ENCODE results near the gene GPC6.

The GPC6 gene

GRCh38 chr13:93368296-93368695, 141.7 kb downstream of the GPC6 start:
- no peaks in the 10 kb centered on the region for H3K36me3 ChIP-seq (ENCODE audit: insufficient read depth, low read length)
- H3K9ac ChIP-seq (ENCODE audit: low read depth, low read length), result no peak overlapping the region
- H3K4me1 ChIP-seq (ENCODE audit: insufficient read depth, low read length), result no peaks in the 10 kb centered on the region; the same call in 1 of the 2 replicates
- no peaks in the 10 kb centered on the region for H3K9me3 ChIP-seq (ENCODE audit: control insufficient read depth, insufficient read depth, low read length)

GRCh38 chr13:93368718-93369117, 142.1 kb downstream of the GPC6 start:
- Histone ChIP-seq H3K9me3 (ENCODE audit: control insufficient read depth, insufficient read depth, low read length) (no peaks in the 10 kb centered on the region), H3K9ac (ENCODE audit: low read depth, low read length) (no peak overlapping the region), H3K36me3 (ENCODE audit: insufficient read depth, low read length) (no peaks in the 10 kb centered on the region), H3K4me1 (ENCODE audit: insufficient read depth, low read length) (no peaks in the 10 kb centered on the region; the same call in 1 of the 2 replicates)

GRCh38 chr13:93372856-93373255, 146.2 kb downstream of the GPC6 start:
- no peaks in the 10 kb centered on the region for H3K36me3 ChIP-seq (ENCODE audit: insufficient read depth, low read length)
- no peaks in the 10 kb centered on the region for H3K9me3 ChIP-seq (ENCODE audit: control insufficient read depth, insufficient read depth, low read length)
- no peaks in the 10 kb centered on the region; the same call in 1 of the 2 replicates for H3K4me1 ChIP-seq (ENCODE audit: insufficient read depth, low read length)
- no peak overlapping the region for H3K9ac ChIP-seq (ENCODE audit: low read depth, low read length)

- Histone ChIP-seq H3K4me1 (ENCODE audit: insufficient read depth, low read length) (no peaks in the 10 kb centered on the region; the same call in 1 of the 2 replicates), H3K9ac (ENCODE audit: low read depth, low read length) (no peak overlapping the region), H3K9me3 (ENCODE audit: control insufficient read depth, insufficient read depth, low read length) (no peaks in the 10 kb centered on the region), H3K36me3 (ENCODE audit: insufficient read depth, low read length) (no peaks in the 10 kb centered on the region)
Observed at GRCh38 chr13:93375491-93375890, 148.9 kb downstream of the GPC6 start.

GRCh38 chr13:93377196-93377595, 150.6 kb downstream of the GPC6 start:
- no peaks in the 10 kb centered on the region for H3K36me3 ChIP-seq (ENCODE audit: insufficient read depth, low read length)
- H3K4me1 ChIP-seq (ENCODE audit: insufficient read depth, low read length), result no peaks in the 10 kb centered on the region; the same call in 1 of the 2 replicates
- H3K9ac ChIP-seq (ENCODE audit: low read depth, low read length), result no peak overlapping the region
- H3K9me3 ChIP-seq (ENCODE audit: control insufficient read depth, insufficient read depth, low read length), result no peaks in the 10 kb centered on the region

GRCh38 chr13:93378184-93378583, 151.6 kb downstream of the GPC6 start:
- Histone ChIP-seq H3K9me3 (ENCODE audit: control insufficient read depth, insufficient read depth, low read length) (no peaks in the 10 kb centered on the region), H3K9ac (ENCODE audit: low read depth, low read length) (no peak overlapping the region), H3K36me3 (ENCODE audit: insufficient read depth, low read length) (no peaks in the 10 kb centered on the region)

GRCh38 chr13:93386116-93386515, 159.5 kb downstream of the GPC6 start:
- H3K36me3 ChIP-seq (ENCODE audit: insufficient read depth, low read length), result no peaks in the 10 kb centered on the region
- no peaks in the 10 kb centered on the region for H3K4me1 ChIP-seq (ENCODE audit: insufficient read depth, low read length)
- no peaks in the 10 kb centered on the region for H3K9me3 ChIP-seq (ENCODE audit: control insufficient read depth, insufficient read depth, low read length)
- H3K9ac ChIP-seq (ENCODE audit: low read depth, low read length), result no peak overlapping the region

More at GRCh38 chr13:93378184-93378583, 151.6 kb downstream of the GPC6 start:
- no peaks in the 10 kb centered on the region for H3K4me1 ChIP-seq (ENCODE audit: insufficient read depth, low read length)

- H3K9ac ChIP-seq (ENCODE audit: low read depth, low read length), result no peak overlapping the region
- no peaks in the 10 kb centered on the region for H3K36me3 ChIP-seq (ENCODE audit: insufficient read depth, low read length)
- no peaks in the 10 kb centered on the region for H3K4me1 ChIP-seq (ENCODE audit: insufficient read depth, low read length)
- H3K9me3 ChIP-seq (ENCODE audit: control insufficient read depth, insufficient read depth, low read length), result no peaks in the 10 kb centered on the region
Observed at GRCh38 chr13:93388701-93389100, 162.1 kb downstream of the GPC6 start.

- Histone ChIP-seq H3K9me3 (ENCODE audit: control insufficient read depth, insufficient read depth, low read length) (no peaks in the 10 kb centered on the region), H3K9ac (ENCODE audit: low read depth, low read length) (no peak overlapping the region), H3K4me1 (ENCODE audit: insufficient read depth, low read length) (no peaks in the 10 kb centered on the region), H3K36me3 (ENCODE audit: insufficient read depth, low read length) (no peaks in the 10 kb centered on the region)
Observed at GRCh38 chr13:93397619-93398018, 171.0 kb downstream of the GPC6 start.

- no peaks in the 10 kb centered on the region for H3K4me1 ChIP-seq (ENCODE audit: insufficient read depth, low read length)
- no peaks in the 10 kb centered on the region for H3K9me3 ChIP-seq (ENCODE audit: control insufficient read depth, insufficient read depth, low read length)
- H3K9ac ChIP-seq (ENCODE audit: low read depth, low read length), result no peak overlapping the region
- no peaks in the 10 kb centered on the region for H3K36me3 ChIP-seq (ENCODE audit: insufficient read depth, low read length)
Observed at GRCh38 chr13:93398167-93399035, 171.8 kb downstream of the GPC6 start.

- no peaks in the 10 kb centered on the region for H3K4me1 ChIP-seq (ENCODE audit: insufficient read depth, low read length)
- H3K9me3 ChIP-seq (ENCODE audit: control insufficient read depth, insufficient read depth, low read length), result no peaks in the 10 kb centered on the region
- no peaks in the 10 kb centered on the region for H3K36me3 ChIP-seq (ENCODE audit: insufficient read depth, low read length)
- no peak overlapping the region for H3K9ac ChIP-seq (ENCODE audit: low read depth, low read length)
Observed at GRCh38 chr13:93399212-93399611, 172.6 kb downstream of the GPC6 start.

- H3K36me3 ChIP-seq (ENCODE audit: insufficient read depth, low read length), result no peaks in the 10 kb centered on the region
- H3K9me3 ChIP-seq (ENCODE audit: control insufficient read depth, insufficient read depth, low read length), result no peaks in the 10 kb centered on the region
- no peak overlapping the region for H3K9ac ChIP-seq (ENCODE audit: low read depth, low read length)
- H3K4me1 ChIP-seq (ENCODE audit: insufficient read depth, low read length), result no peaks in the 10 kb centered on the region
Observed at GRCh38 chr13:93406136-93406535, 179.5 kb downstream of the GPC6 start.

GRCh38 chr13:93407551-93407950, 180.9 kb downstream of the GPC6 start:
- Histone ChIP-seq H3K9ac (ENCODE audit: low read depth, low read length) (no peak overlapping the region), H3K9me3 (ENCODE audit: control insufficient read depth, insufficient read depth, low read length) (no peaks in the 10 kb centered on the region), H3K36me3 (ENCODE audit: insufficient read depth, low read length) (no peaks in the 10 kb centered on the region), H3K4me1 (ENCODE audit: insufficient read depth, low read length) (no peaks in the 10 kb centered on the region)

- H3K9me3 ChIP-seq (ENCODE audit: control insufficient read depth, insufficient read depth, low read length), result no peaks in the 10 kb centered on the region
- no peak overlapping the region for H3K9ac ChIP-seq (ENCODE audit: low read depth, low read length)
- no peaks in the 10 kb centered on the region for H3K36me3 ChIP-seq (ENCODE audit: insufficient read depth, low read length)
- peaks cover 4% of the 10 kb centered on the region; the same call in 1 of the 2 replicates for H3K4me1 ChIP-seq (ENCODE audit: insufficient read depth, low read length)
Observed at GRCh38 chr13:93409001-93409400, 182.4 kb downstream of the GPC6 start.

- Histone ChIP-seq H3K36me3 (ENCODE audit: insufficient read depth, low read length) (no peaks in the 10 kb centered on the region), H3K4me1 (ENCODE audit: insufficient read depth, low read length) (peaks cover 8% of the 10 kb centered on the region; the same call in 1 of the 2 replicates), H3K9ac (ENCODE audit: low read depth, low read length) (no peak overlapping the region), H3K9me3 (ENCODE audit: control insufficient read depth, insufficient read depth, low read length) (no peaks in the 10 kb centered on the region)
Observed at GRCh38 chr13:93409816-93410215, 183.2 kb downstream of the GPC6 start.
